Neural cell (in vitro differentiated cells): Measurements from ENCODE around the gene ARRB1. TPM values are rescaled to one million over a fixed set of nuclear protein-coding genes. Genes with fewer than 3 reads are reported as not detected.

Experiments used
- H2AFZ ChIP-seq: fragments of 200-600, 300-800 bp; sonication (generic), shearing (Covaris generic); 2 replicates; pipeline ENCODE4 v1.6.0; 2014; ENCODE audit warnings: low read depth, mild to moderate bottlenecking, antibody characterized with exemption, low read length, moderate library complexity
- H3F3A ChIP-seq: fragments of 200-600 bp; shearing (Covaris generic); 2 replicates; pipeline ENCODE4 v1.6.1; 2016; ENCODE audit warnings: mild to moderate bottlenecking, moderate library complexity, mixed read lengths, antibody characterized with exemption, low read length; ENCODE audit not compliant: insufficient read depth, poor library complexity, severe bottlenecking
- H3K27ac ChIP-seq: fragments of 200-600, 300-800 bp; sonication (generic), shearing (Covaris generic); 2 replicates; pipeline ENCODE4 v1.5.1; 2014; ENCODE audit warnings: mild to moderate bottlenecking, low read length, moderate library complexity
- H3K27me3 ChIP-seq: fragments of 300-800, 200-600 bp; sonication (generic), shearing (Covaris generic); 2 replicates; pipeline ENCODE4 v1.6.0; 2014; ENCODE audit warnings: mild to moderate bottlenecking, low read depth, low read length, moderate library complexity; ENCODE audit not compliant: insufficient read depth
- H3K36me3 ChIP-seq: fragments of 300-800, 200-600 bp; sonication (generic), shearing (Covaris generic); 2 replicates; pipeline ENCODE4 v1.5.1; 2014; ENCODE audit warnings: mild to moderate bottlenecking, antibody characterized with exemption, low read length, moderate library complexity; ENCODE audit not compliant: insufficient read depth
- H3K4me2 ChIP-seq: fragments of 300-800, 200-600 bp; sonication (generic), shearing (Covaris generic); 2 replicates; pipeline ENCODE4 v1.6.0; 2014; ENCODE audit warnings: mild to moderate bottlenecking, low read length
- H3K4me3 ChIP-seq: fragments of 300-800, 200-600 bp; sonication (generic), shearing (Covaris generic); 2 replicates; pipeline ENCODE4 v1.5.1; 2014; ENCODE audit warnings: mild to moderate bottlenecking, low read length, moderate library complexity
- H3K79me2 ChIP-seq: fragments of 200-600 bp; shearing (Covaris generic); replicated peaks from 2 replicates; pipeline ENCODE4 v1.6.0; 2014; ENCODE audit warnings: mild to moderate bottlenecking, low read length, moderate library complexity; ENCODE audit not compliant: insufficient read depth
- H3K9ac ChIP-seq: fragments of 300-800, 200-600 bp; sonication (generic), shearing (Covaris generic); 2 replicates; pipeline ENCODE4 v1.6.1; 2016; ENCODE audit warnings: mild to moderate bottlenecking, low read length, mixed read lengths
- H3K9me2 ChIP-seq: fragments of 200-600 bp; shearing (Covaris generic); 2 replicates; pipeline ENCODE4 v1.6.1; 2016; ENCODE audit warnings: mild to moderate bottlenecking, low read length, mixed read lengths; ENCODE audit not compliant: insufficient read depth
- H3K9me3 ChIP-seq: fragments of 200-600, 300-800 bp; sonication (generic), shearing (Covaris generic); 2 replicates; pipeline ENCODE4 v1.6.1; 2016; ENCODE audit warnings: mild to moderate bottlenecking, mixed run types, low read length, moderate library complexity, mixed read lengths
- H4K20me1 ChIP-seq: fragments of 200-600 bp; shearing (Covaris generic); 2 replicates; pipeline ENCODE4 v1.6.1; 2016; ENCODE audit warnings: mild to moderate bottlenecking, mixed run types; ENCODE audit not compliant: insufficient read depth
- EP300 ChIP-seq: fragments of 450-650 bp; conservative IDR thresholded peaks from 2 replicates; pipeline ENCODE4 v1.6.1; 2014; ENCODE audit warnings: antibody characterized with exemption, mild to moderate bottlenecking, moderate library complexity; ENCODE audit not compliant: poor library complexity, severe bottlenecking
- EZH2 ChIP-seq: fragments of 200-600, 300-800 bp; shearing (Covaris generic), sonication (generic); IDR thresholded peaks from 2 replicates; pipeline ENCODE4 v1.6.1; 2014; ENCODE audit warnings: antibody characterized with exemption, low read length, borderline replicate concordance, mild to moderate bottlenecking; ENCODE audit not compliant: insufficient read depth, poor library complexity, severe bottlenecking
- MXI1 ChIP-seq: fragments of 450-650 bp; conservative IDR thresholded peaks from 2 replicates; pipeline ENCODE4 v1.6.1; 2014; ENCODE audit warnings: antibody characterized with exemption, mild to moderate bottlenecking; ENCODE audit not compliant: poor library complexity, severe bottlenecking
- POLR2AphosphoS5 ChIP-seq: IDR thresholded peaks from 2 replicates; pipeline ENCODE4 v1.6.1; 2012
- RAD21 ChIP-seq: fragments of 450-650 bp; conservative IDR thresholded peaks from 2 replicates; pipeline ENCODE4 v1.6.1; 2014; ENCODE audit warnings: antibody characterized with exemption, mild to moderate bottlenecking, moderate library complexity
- SMC3 ChIP-seq: fragments of 450-650 bp; conservative IDR thresholded peaks from 2 replicates; pipeline ENCODE4 v1.6.1; 2014; ENCODE audit warnings: antibody characterized with exemption, mild to moderate bottlenecking, moderate library complexity; ENCODE audit not compliant: poor library complexity
- TAF1 ChIP-seq: IDR thresholded peaks from 2 replicates; pipeline ENCODE4 v1.6.1; 2012; ENCODE audit warnings: low read depth
- polyA plus RNA-seq: library from polyadenylated mRNA; depleted of rRNA; stranded (reverse); fragments of >200 nt; gene quantifications from 2 replicates; pipeline ENCODE4 v1.2.3, GENCODE V29; 2014
- TF ChIP-seq, protein P1 (sequence below): IDR thresholded peaks from 2 replicates; pipeline ENCODE4 v1.6.1; 2012; ENCODE audit warnings: borderline replicate concordance
- TF ChIP-seq, protein P2 (sequence below): fragments of 450-650 bp; IDR thresholded peaks from 2 replicates; pipeline ENCODE4 v1.5.1; 2014; ENCODE audit warnings: antibody characterized with exemption, mild to moderate bottlenecking, moderate library complexity; ENCODE audit not compliant: poor library complexity, severe bottlenecking

Gene ARRB1
- polyA plus RNA-seq, 1 donor from 2014 or later: 5.7 TPM

DNA sequence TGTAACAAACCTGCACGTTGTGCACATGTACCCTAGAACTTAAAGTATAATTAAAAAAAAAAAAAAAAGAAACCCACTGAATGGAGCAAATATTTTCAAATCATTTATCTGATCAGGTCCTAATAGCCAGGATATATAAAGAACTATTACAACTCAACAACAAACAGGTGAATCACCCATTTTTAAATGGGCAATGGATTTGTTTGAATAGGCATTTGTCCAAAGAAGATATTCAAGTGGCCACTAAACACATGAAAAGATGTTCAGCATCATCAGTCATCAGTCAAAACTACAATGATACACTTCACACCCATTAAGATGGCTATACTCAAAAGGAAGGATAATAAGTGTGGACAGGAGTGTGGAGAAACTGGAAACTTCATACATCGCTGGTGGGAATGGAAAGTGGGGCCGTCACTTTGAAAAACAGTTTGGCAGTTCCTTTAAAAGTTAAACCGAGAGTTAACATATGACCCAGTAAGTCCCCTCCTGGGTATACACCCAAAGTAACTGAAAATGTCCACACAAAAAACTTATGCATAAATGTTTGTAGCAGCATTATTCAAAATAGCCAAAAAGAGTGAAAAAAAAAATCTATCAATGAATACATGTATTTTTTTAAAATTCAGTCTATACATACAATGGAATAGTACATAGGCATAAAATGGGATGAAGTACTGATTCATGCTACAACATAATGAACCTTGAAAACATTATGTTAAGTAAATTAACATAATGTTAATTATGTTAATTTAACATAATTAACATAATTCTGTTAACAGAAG is 53.1 kb downstream of the ARRB1 start:
- TF ChIP-seq, protein P1, sequence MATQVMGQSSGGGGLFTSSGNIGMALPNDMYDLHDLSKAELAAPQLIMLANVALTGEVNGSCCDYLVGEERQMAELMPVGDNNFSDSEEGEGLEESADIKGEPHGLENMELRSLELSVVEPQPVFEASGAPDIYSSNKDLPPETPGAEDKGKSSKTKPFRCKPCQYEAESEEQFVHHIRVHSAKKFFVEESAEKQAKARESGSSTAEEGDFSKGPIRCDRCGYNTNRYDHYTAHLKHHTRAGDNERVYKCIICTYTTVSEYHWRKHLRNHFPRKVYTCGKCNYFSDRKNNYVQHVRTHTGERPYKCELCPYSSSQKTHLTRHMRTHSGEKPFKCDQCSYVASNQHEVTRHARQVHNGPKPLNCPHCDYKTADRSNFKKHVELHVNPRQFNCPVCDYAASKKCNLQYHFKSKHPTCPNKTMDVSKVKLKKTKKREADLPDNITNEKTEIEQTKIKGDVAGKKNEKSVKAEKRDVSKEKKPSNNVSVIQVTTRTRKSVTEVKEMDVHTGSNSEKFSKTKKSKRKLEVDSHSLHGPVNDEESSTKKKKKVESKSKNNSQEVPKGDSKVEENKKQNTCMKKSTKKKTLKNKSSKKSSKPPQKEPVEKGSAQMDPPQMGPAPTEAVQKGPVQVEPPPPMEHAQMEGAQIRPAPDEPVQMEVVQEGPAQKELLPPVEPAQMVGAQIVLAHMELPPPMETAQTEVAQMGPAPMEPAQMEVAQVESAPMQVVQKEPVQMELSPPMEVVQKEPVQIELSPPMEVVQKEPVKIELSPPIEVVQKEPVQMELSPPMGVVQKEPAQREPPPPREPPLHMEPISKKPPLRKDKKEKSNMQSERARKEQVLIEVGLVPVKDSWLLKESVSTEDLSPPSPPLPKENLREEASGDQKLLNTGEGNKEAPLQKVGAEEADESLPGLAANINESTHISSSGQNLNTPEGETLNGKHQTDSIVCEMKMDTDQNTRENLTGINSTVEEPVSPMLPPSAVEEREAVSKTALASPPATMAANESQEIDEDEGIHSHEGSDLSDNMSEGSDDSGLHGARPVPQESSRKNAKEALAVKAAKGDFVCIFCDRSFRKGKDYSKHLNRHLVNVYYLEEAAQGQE: no peak
- TF ChIP-seq, protein P2, sequence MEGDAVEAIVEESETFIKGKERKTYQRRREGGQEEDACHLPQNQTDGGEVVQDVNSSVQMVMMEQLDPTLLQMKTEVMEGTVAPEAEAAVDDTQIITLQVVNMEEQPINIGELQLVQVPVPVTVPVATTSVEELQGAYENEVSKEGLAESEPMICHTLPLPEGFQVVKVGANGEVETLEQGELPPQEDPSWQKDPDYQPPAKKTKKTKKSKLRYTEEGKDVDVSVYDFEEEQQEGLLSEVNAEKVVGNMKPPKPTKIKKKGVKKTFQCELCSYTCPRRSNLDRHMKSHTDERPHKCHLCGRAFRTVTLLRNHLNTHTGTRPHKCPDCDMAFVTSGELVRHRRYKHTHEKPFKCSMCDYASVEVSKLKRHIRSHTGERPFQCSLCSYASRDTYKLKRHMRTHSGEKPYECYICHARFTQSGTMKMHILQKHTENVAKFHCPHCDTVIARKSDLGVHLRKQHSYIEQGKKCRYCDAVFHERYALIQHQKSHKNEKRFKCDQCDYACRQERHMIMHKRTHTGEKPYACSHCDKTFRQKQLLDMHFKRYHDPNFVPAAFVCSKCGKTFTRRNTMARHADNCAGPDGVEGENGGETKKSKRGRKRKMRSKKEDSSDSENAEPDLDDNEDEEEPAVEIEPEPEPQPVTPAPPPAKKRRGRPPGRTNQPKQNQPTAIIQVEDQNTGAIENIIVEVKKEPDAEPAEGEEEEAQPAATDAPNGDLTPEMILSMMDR: no peak
- no peak for TF ChIP-seq POLR2AphosphoS5
- Histone ChIP-seq H3K9me2 (no peaks in the 10 kb centered on the region), H3F3A (no peaks in the 10 kb centered on the region), H3K4me3 (no peak overlapping the region), H3K9ac (no peak overlapping the region), H3K79me2 (no peaks in the 10 kb centered on the region), H3K36me3 (no peaks in the 10 kb centered on the region), H2AFZ (no peak overlapping the region), H3K9me3 (no peaks in the 10 kb centered on the region), H3K4me2 (no peak overlapping the region), H3K27me3 (no peaks in the 10 kb centered on the region), H3K27ac (no peak overlapping the region), H4K20me1 (no peaks in the 10 kb centered on the region)

DNA sequence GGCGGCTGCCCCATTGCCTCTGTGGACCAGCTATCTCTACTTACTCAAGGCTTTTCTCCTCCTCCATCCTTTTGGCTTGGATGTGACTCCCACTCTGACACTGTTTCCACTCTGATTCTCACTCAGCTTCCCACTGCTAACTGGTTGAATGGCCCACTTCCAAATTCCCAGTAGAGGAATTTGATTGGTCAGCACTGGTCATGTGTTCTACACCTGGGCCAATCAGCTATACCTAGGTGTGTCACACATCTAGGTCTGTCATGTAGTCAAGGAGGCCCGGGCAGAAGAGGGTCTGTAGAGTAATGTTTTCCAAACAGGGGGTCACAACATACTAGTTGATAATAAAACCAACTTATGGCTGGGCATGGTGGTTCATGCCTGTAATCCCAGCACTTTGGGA is 57.6 kb downstream of the ARRB1 start:
- Histone ChIP-seq H3K9ac (no peak overlapping the region), H3K36me3 (no peaks in the 10 kb centered on the region), H3F3A (no peaks in the 10 kb centered on the region), H3K79me2 (no peaks in the 10 kb centered on the region), H3K27me3 (no peaks in the 10 kb centered on the region), H3K27ac (no peak overlapping the region), H3K9me2 (no peaks in the 10 kb centered on the region), H4K20me1 (no peaks in the 10 kb centered on the region), H3K4me3 (no peak overlapping the region), H3K4me2 (no peak overlapping the region), H2AFZ (no peak overlapping the region), H3K9me3 (no peaks in the 10 kb centered on the region)
- no peak for TF ChIP-seq MXI1
- TF ChIP-seq, protein P1: no peak
- no peak for TF ChIP-seq SMC3
- TF ChIP-seq TAF1: no peak
- no peak for TF ChIP-seq RAD21
- no peak for TF ChIP-seq EP300
- TF ChIP-seq, protein P2: no peak
- TF ChIP-seq POLR2AphosphoS5: no peak
- TF ChIP-seq EZH2: no peak
